Upper lobe of left lung (tissue), 6 donors: Measurements from ENCODE around the gene RPS6KA6. TPM values are rescaled to one million over a fixed set of nuclear protein-coding genes. Genes with fewer than 3 reads are reported as not detected.

Source experiments
- ATAC-seq, 2 donors: fragments of 200-7000 bp; cut with Tn5 transposase; one replicate each; pipeline ENCODE4 v1.9.1; 2022; ENCODE audit warnings: mild to moderate bottlenecking in 2 of 2, moderate library complexity in 2 of 2; ENCODE audit not compliant: low FRiP score in 2 of 2
- DNase-seq, 2 donors: peaks; one replicate each; pipeline ENCODE4 v3.0.0-alpha.2; 2019 to 2020
- H3K27ac ChIP-seq, 4 donors: fragments of 200-600 bp; sonication (generic); one replicate each; pipeline ENCODE4 v1.5.1; 2016 to 2019
- H3K27me3 ChIP-seq, 4 donors: fragments of 200-600 bp; sonication (generic); one replicate each; pipeline ENCODE4 v1.5.1; 2017 to 2019
- H3K36me3 ChIP-seq, 4 donors: fragments of 200-600 bp; sonication (generic); one replicate each; pipeline ENCODE4 v1.5.1; 2016 to 2019
- H3K4me1 ChIP-seq, 4 donors: fragments of 200-600 bp; sonication (generic); one replicate each; pipeline ENCODE4 v1.5.1; 2018 to 2019
- H3K4me3 ChIP-seq, 4 donors: fragments of 200-600 bp; sonication (generic); one replicate each; pipeline ENCODE4 v1.5.1; 2017 to 2019; ENCODE audit warnings: mild to moderate bottlenecking in 2 of 4, moderate library complexity in 1 of 4
- H3K9me3 ChIP-seq, 4 donors: fragments of 200-600 bp; sonication (generic); one replicate each; pipeline ENCODE4 v1.5.1; 2018 to 2019
- EP300 ChIP-seq, 4 donors: sonication (generic); formaldehyde crosslinking; IDR thresholded peaks; one replicate each; pipeline ENCODE4 v1.5.1; 2017; ENCODE audit warnings: antibody characterized with exemption in 4 of 4, control low read depth in 2 of 4
- POLR2A ChIP-seq, 4 donors: fragments of 450-650 bp; IDR thresholded peaks; one replicate each; pipeline ENCODE4 v1.5.1; 2016 to 2017; ENCODE audit warnings: antibody characterized with exemption in 4 of 4, mild to moderate bottlenecking in 2 of 4
- POLR2AphosphoS5 ChIP-seq, 2 donors: sonication (generic); formaldehyde crosslinking; IDR thresholded peaks; one replicate each; pipeline ENCODE4 v1.5.1; 2017; ENCODE audit warnings: antibody characterized with exemption in 2 of 2
- WGBS, 2 donors: methylation state at CpG; one replicate each; pipeline ENCODE4 v1.1.5; 2017 to 2018; 5-methylcytosine and 5-hydroxymethylcytosine counted together
- total RNA-seq, 6 donors: library from RNA; depleted of rRNA in 4 of 6; stranded (reverse); fragments of >200 nt in 4 of 6; gene quantifications; one replicate each; pipeline versions ENCODE4 v1.1.0 to v1.2.1, GENCODE V29; 2016 to 2021
- TF ChIP-seq, protein P1 (sequence below), 6 experiments: fragments of 450-650 bp in 4 of 6; fragments of 200-600 bp in 2 of 6; sonication (generic) in 2 of 6; IDR thresholded peaks; one replicate each; pipeline ENCODE4 v1.5.1; 2016 to 2019; ENCODE audit warnings: antibody characterized with exemption in 6 of 6
- donor health status: DM: no; HTN: no; CAD: no; lungs with moderate emphysema.
- donor health status: DM: no; HTN: yes; CAD: no; lungs with severe emphysema.

Gene RPS6KA6
- total RNA-seq, 6 donors from 2014 or later: 0.55 to 2.3 (median 1.2) TPM

DNA sequence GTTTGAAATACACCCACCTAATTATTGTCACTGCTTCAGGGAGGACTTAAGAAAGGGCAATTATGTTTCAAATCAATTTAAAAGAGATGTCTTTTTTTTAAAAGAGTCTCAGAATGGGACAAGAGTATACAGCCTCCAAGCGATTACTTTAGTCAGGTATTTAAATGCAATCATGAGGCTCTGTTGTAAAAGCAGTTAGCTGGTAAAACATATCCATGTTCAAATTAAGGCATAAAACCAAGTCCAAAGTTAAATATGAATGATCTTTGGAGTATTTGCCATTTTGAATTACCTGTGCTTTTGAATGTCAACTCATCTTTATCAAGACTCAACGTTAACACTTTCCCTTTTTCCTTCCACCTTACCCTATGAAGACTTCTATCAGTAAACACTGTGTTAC lies 13.7 kb downstream of the RPS6KA6 start:
- 72 to 89% methylated on average over 2 of the region's 2 CpGs for WGBS, 2 donors

DNA sequence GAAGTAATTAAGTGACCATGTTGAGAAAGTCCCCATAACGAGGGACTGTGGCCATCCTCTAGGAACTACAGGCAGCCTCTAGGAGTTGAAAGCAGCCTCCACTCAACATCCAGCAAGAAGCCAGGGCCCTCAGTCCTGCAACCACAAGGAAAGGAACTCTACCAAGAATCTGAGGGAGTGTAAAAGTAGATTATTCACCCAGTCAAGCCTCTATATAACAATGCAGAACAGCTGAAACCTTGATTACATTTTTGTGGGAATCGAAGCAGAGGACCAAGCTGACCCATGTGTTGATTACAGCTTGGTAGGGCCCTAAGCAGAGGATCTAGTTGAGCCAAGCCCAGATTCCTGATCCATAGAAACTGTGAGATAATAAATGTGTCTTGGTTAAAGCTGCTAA lies 17.1 kb downstream of the RPS6KA6 start:
- TF ChIP-seq POLR2A (IDR thresholded peaks at IDR 0.05): no peak
- no peak overlapping the region for H3K27ac ChIP-seq
- DNase-seq (no peak), ATAC-seq (no peak)
- no peaks in the 10 kb centered on the region for H3K4me1 ChIP-seq
- H3K9me3 ChIP-seq: no peaks in the 10 kb centered on the region
- H3K4me3 ChIP-seq: no peak overlapping the region
- H3K27me3 ChIP-seq: no peaks in the 10 kb centered on the region
- WGBS, 2 donors: 65 to 100% methylated on average over 1 to 2 of the region's 2 CpGs
- no peaks in the 10 kb centered on the region for H3K36me3 ChIP-seq

More for the DNA sequence above, 13.7 kb downstream of the RPS6KA6 start:
- ATAC-seq: no peak
- no peak for DNase-seq
- no peaks in the 10 kb centered on the region for H3K27me3 ChIP-seq
- H3K4me1 ChIP-seq: no peaks in the 10 kb centered on the region
- TF ChIP-seq EP300 (IDR thresholded peaks at IDR 0.05): no peak
- TF ChIP-seq, protein P1, sequence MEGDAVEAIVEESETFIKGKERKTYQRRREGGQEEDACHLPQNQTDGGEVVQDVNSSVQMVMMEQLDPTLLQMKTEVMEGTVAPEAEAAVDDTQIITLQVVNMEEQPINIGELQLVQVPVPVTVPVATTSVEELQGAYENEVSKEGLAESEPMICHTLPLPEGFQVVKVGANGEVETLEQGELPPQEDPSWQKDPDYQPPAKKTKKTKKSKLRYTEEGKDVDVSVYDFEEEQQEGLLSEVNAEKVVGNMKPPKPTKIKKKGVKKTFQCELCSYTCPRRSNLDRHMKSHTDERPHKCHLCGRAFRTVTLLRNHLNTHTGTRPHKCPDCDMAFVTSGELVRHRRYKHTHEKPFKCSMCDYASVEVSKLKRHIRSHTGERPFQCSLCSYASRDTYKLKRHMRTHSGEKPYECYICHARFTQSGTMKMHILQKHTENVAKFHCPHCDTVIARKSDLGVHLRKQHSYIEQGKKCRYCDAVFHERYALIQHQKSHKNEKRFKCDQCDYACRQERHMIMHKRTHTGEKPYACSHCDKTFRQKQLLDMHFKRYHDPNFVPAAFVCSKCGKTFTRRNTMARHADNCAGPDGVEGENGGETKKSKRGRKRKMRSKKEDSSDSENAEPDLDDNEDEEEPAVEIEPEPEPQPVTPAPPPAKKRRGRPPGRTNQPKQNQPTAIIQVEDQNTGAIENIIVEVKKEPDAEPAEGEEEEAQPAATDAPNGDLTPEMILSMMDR (IDR thresholded peaks at IDR 0.05): no peak
- TF ChIP-seq POLR2A (IDR thresholded peaks at IDR 0.05): no peak
- no peak for TF ChIP-seq POLR2AphosphoS5 (IDR thresholded peaks at IDR 0.05)
- H3K36me3 ChIP-seq: no peaks in the 10 kb centered on the region
- no peaks in the 10 kb centered on the region for H3K9me3 ChIP-seq
- no peak overlapping the region for H3K4me3 ChIP-seq
- no peak overlapping the region for H3K27ac ChIP-seq

DNA sequence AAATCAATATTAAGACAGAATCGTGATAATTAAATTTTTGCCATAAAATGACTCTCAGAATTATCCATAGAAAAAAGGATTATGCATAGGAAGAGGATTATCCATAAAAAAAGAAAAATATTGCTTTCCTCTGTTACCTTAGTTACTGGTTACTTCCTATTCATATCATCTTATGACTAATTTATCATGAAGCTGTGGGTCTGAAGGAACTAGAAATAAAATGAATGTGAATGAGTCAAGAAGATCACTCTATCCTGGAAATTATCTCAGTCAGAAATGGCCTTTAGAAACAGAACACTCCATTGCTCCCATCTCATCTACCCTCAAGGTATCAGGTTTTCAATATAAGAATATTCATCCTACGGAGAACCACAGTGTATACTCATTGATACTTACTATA lies 19.4 kb downstream of the RPS6KA6 start:
- ATAC-seq: no peak
- H3K27me3 ChIP-seq: no peaks in the 10 kb centered on the region
- no peak overlapping the region for H3K4me3 ChIP-seq
- H3K9me3 ChIP-seq: no peaks in the 10 kb centered on the region
- no peaks in the 10 kb centered on the region for H3K4me1 ChIP-seq
- DNase-seq: no peak
- no peak overlapping the region for H3K27ac ChIP-seq
- WGBS, 2 donors: 84 to 94% methylated on average over 2 of the region's 2 CpGs
- H3K36me3 ChIP-seq: no peaks in the 10 kb centered on the region
- no peak for TF ChIP-seq EP300 (IDR thresholded peaks at IDR 0.05)
- TF ChIP-seq POLR2AphosphoS5 (IDR thresholded peaks at IDR 0.05): no peak
- TF ChIP-seq, protein P1 (IDR thresholded peaks at IDR 0.05): no peak
- no peak for TF ChIP-seq POLR2A (IDR thresholded peaks at IDR 0.05)

DNA sequence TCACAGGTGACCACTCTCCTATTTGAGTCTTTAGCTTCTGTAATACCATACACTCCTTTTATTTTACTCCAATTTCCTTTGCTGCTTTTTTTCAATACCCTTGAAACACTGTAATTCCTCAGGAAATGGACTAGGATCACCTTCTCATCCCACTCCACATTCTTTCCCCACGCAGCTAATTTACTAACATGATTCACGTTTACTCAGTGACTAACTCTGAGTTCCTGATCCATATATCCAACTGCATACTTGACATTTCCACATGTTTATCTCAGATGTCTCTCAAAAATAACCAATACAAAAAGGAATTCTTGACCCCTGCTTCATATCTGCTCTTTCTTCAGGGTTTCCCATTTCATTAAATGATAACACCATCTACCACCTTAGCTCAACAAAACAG lies 19.9 kb downstream of the RPS6KA6 start:
- Histone ChIP-seq H3K4me1 (no peaks in the 10 kb centered on the region), H3K27me3 (no peaks in the 10 kb centered on the region), H3K4me3 (no peak overlapping the region), H3K9me3 (no peaks in the 10 kb centered on the region), H3K36me3 (no peaks in the 10 kb centered on the region), H3K27ac (no peak overlapping the region)
- 60 to 61% methylated on average over 2 of the region's 2 CpGs for WGBS, 2 donors
- TF ChIP-seq, protein P1 (IDR thresholded peaks at IDR 0.05): no peak
- TF ChIP-seq POLR2AphosphoS5 (IDR thresholded peaks at IDR 0.05) (no peak), POLR2A (IDR thresholded peaks at IDR 0.05) (no peak), EP300 (IDR thresholded peaks at IDR 0.05) (no peak)
- no peak for ATAC-seq
- DNase-seq: no peak

DNA sequence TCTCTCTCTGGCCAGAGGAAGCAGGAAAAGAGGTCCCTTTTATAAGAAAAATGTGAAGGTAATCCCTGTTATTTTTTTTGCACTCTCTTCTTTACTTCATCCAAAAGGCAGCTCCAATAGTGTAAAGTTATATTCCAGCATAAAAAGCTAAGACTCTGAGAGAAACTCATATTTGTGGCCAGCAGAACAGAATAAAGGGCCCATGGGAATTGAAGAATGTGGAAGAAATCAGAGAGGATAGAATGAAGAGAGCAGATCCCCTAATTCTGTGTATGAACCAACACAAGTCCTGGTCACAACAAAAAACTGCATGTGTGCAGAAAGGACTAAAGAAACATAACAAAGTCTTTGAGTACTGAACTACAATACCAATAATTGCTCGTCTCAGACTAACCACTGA lies 22.3 kb downstream of the RPS6KA6 start:
- no peak for TF ChIP-seq EP300 (IDR thresholded peaks at IDR 0.05)
- no peak for TF ChIP-seq POLR2AphosphoS5 (IDR thresholded peaks at IDR 0.05)
- TF ChIP-seq, protein P1 (IDR thresholded peaks at IDR 0.05): no peak
- H3K36me3 ChIP-seq: no peaks in the 10 kb centered on the region

More for the DNA sequence above, 22.3 kb downstream of the RPS6KA6 start:
- Histone ChIP-seq H3K9me3 (no peaks in the 10 kb centered on the region), H3K27ac (no peak overlapping the region), H3K4me1 (no peaks in the 10 kb centered on the region), H3K27me3 (no peaks in the 10 kb centered on the region), H3K4me3 (no peak overlapping the region)
- ATAC-seq (no peak), DNase-seq (no peak)
- WGBS, 2 donors: 79 to 100% methylated on average over 1 of the region's 1 CpG
